A673 (cell line): ENCODE measurements around the gene TRIM32.

Source experiments
- EZH2 ChIP-seq: fragments of 200-600 bp; sonication (generic); IDR thresholded peaks from 2 replicates; pipeline ENCODE4 v1.6.1; 2017; ENCODE audit warnings: borderline replicate concordance, low read depth, mild to moderate bottlenecking, mixed read lengths, antibody characterized with exemption, low read length; ENCODE audit not compliant: poor library complexity, severe bottlenecking
- TF ChIP-seq, protein P1 (sequence below): fragments of 300-800, 200-600 bp; sonication (generic); conservative IDR thresholded peaks from 2 replicates; pipeline ENCODE4 v1.5.1; 2017; ENCODE audit warnings: low read depth, mild to moderate bottlenecking, antibody characterized with exemption, low read length, moderate library complexity, mixed read lengths

GRCh38 chr9:116721944-116722343 lies 34.8 kb downstream of the TRIM32 start:
- TF ChIP-seq, protein P1, sequence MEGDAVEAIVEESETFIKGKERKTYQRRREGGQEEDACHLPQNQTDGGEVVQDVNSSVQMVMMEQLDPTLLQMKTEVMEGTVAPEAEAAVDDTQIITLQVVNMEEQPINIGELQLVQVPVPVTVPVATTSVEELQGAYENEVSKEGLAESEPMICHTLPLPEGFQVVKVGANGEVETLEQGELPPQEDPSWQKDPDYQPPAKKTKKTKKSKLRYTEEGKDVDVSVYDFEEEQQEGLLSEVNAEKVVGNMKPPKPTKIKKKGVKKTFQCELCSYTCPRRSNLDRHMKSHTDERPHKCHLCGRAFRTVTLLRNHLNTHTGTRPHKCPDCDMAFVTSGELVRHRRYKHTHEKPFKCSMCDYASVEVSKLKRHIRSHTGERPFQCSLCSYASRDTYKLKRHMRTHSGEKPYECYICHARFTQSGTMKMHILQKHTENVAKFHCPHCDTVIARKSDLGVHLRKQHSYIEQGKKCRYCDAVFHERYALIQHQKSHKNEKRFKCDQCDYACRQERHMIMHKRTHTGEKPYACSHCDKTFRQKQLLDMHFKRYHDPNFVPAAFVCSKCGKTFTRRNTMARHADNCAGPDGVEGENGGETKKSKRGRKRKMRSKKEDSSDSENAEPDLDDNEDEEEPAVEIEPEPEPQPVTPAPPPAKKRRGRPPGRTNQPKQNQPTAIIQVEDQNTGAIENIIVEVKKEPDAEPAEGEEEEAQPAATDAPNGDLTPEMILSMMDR: no peak
- TF ChIP-seq EZH2: no peak
